ENCODE data around the gene GBF1.

Gene GBF1

GRCh38 chr10:102368077-102368476 lies 122.7 kb downstream of the GBF1 start:
- no peak for TF ChIP-seq GATA2 (IDR thresholded peaks at IDR 0.05; ENCODE audit: low read depth, low read length)
- no peak for TF ChIP-seq GATA3 (IDR thresholded peaks at IDR 0.05; ENCODE audit: low read depth, low read length)

GRCh38 chr10:102371295-102371694 lies 126.0 kb downstream of the GBF1 start:
- no peak for TF ChIP-seq GATA3 (IDR thresholded peaks at IDR 0.05; ENCODE audit: low read depth, low read length)

- no peak for TF ChIP-seq GATA2 (IDR thresholded peaks at IDR 0.05; ENCODE audit: low read depth, low read length)
- TF ChIP-seq GATA3 (IDR thresholded peaks at IDR 0.05; ENCODE audit: low read depth, low read length) = no peak
Observed at GRCh38 chr10:102375250-102375649, 129.9 kb downstream of the GBF1 start.

GRCh38 chr10:102375867-102376266 lies 130.5 kb downstream of the GBF1 start:
- TF ChIP-seq GATA2 (IDR thresholded peaks at IDR 0.05; ENCODE audit: low read depth, low read length) (no peak), GATA3 (IDR thresholded peaks at IDR 0.05; ENCODE audit: low read depth, low read length) (no peak)

- TF ChIP-seq GATA3 (IDR thresholded peaks at IDR 0.05; ENCODE audit: low read depth, low read length) (no peak), GATA2 (IDR thresholded peaks at IDR 0.05; ENCODE audit: low read depth, low read length) (no peak)
Observed at GRCh38 chr10:102376901-102377300, 131.6 kb downstream of the GBF1 start.

GRCh38 chr10:102379383-102379782 lies 134.1 kb downstream of the GBF1 start:
- no peak for TF ChIP-seq GATA2 (IDR thresholded peaks at IDR 0.05; ENCODE audit: low read depth, low read length)

- TF ChIP-seq GATA2 (IDR thresholded peaks at IDR 0.05; ENCODE audit: low read depth, low read length) (no peak), GATA3 (IDR thresholded peaks at IDR 0.05; ENCODE audit: low read depth, low read length) (no peak)
Observed at GRCh38 chr10:102381983-102382382, 136.7 kb downstream of the GBF1 start.

- TF ChIP-seq GATA3 (IDR thresholded peaks at IDR 0.05; ENCODE audit: low read depth, low read length) (no peak), GATA2 (IDR thresholded peaks at IDR 0.05; ENCODE audit: low read depth, low read length) (no peak)
Observed at GRCh38 chr10:102382871-102383270, 137.5 kb downstream of the GBF1 start.

GRCh38 chr10:102384053-102384452 lies 138.7 kb downstream of the GBF1 start:
- TF ChIP-seq GATA3 (IDR thresholded peaks at IDR 0.05; ENCODE audit: low read depth, low read length) (no peak), GATA2 (IDR thresholded peaks at IDR 0.05; ENCODE audit: low read depth, low read length) (no peak)

- TF ChIP-seq GATA2 (IDR thresholded peaks at IDR 0.05; ENCODE audit: low read depth, low read length) = no peak
- no peak for TF ChIP-seq GATA3 (IDR thresholded peaks at IDR 0.05; ENCODE audit: low read depth, low read length)
Observed at GRCh38 chr10:102384606-102385429, 139.5 kb downstream of the GBF1 start.

- no peak for TF ChIP-seq GATA2 (IDR thresholded peaks at IDR 0.05; ENCODE audit: low read depth, low read length)
- no peak for TF ChIP-seq GATA3 (IDR thresholded peaks at IDR 0.05; ENCODE audit: low read depth, low read length)
Observed at GRCh38 chr10:102389894-102390293, 144.6 kb downstream of the GBF1 start.

- TF ChIP-seq GATA2 (IDR thresholded peaks at IDR 0.05; ENCODE audit: low read depth, low read length) (no peak), GATA3 (IDR thresholded peaks at IDR 0.05; ENCODE audit: low read depth, low read length) (no peak)
Observed at GRCh38 chr10:102392306-102392705, 147.0 kb downstream of the GBF1 start.

- no peak for TF ChIP-seq GATA3 (IDR thresholded peaks at IDR 0.05; ENCODE audit: low read depth, low read length)
- TF ChIP-seq GATA2 (IDR thresholded peaks at IDR 0.05; ENCODE audit: low read depth, low read length) = no peak
Observed at GRCh38 chr10:102393411-102394078, 148.2 kb downstream of the GBF1 start.

GRCh38 chr10:102394079-102394800 lies 148.9 kb downstream of the GBF1 start:
- TF ChIP-seq GATA3 (IDR thresholded peaks at IDR 0.05; ENCODE audit: low read depth, low read length) = no peak
- TF ChIP-seq GATA2 (IDR thresholded peaks at IDR 0.05; ENCODE audit: low read depth, low read length) = no peak

Measured in SH-SY5Y (cell line).